Measurements from ENCODE around the gene KLF15. TPM values are rescaled to one million over a fixed set of nuclear protein-coding genes. Genes with fewer than 3 reads are reported as not detected.

The KLF15 gene
- total RNA-seq (2021): 32.1 and 32.6 TPM in 2 replicates
- percentile 74 among the genes with signal in this experiment for Bru-seq, nascent RNA
- BruChase-seq, experiment 1, labeled RNA remaining after a 2-hour chase: percentile 86 among the genes with signal in this experiment
- BruChase-seq, experiment 2, labeled RNA remaining after a 6-hour chase: percentile 64 among the genes with signal in this experiment
- long read RNA-seq, partial matches to known transcripts: 0 of 1 reads
- long read RNA-seq, other reads (novel, unspliced or antisense): 1 of 1 reads

- H3K4me3 ChIP-seq (ENCODE audit: low read depth, low read length, poor library complexity, severe bottlenecking): peak within 1 kb of the TSS; percentile 77
- DNase-seq (ENCODE audit: low spot score): peak; percentile 91
- POLR2A ChIA-PET (ENCODE audit: low non-redundant PET): interaction anchor here (0.6 to 0.8 kb wide), 2 partner anchors 68 to 161 kb away, joined by 3 to 4 read pairs; no protein-coding TSS in a partner anchor
- no peak for TF ChIP-seq CTCF (conservative IDR thresholded peaks at IDR 0.05; ENCODE audit: low read depth, low read length)
- no peaks in the 10 kb centered on the region for H3K27me3 ChIP-seq (replicated peaks; ENCODE audit: insufficient read depth, low read depth, low read length, poor library complexity)
- CTCF ChIA-PET: no interaction called here
- peaks cover 28% of the 10 kb centered on the region for H3K4me1 ChIP-seq (ENCODE audit: insufficient read depth, low read length, poor library complexity, severe bottlenecking)
- intact Hi-C loops (cut with micrococcal nuclease; ENCODE audit: unreplicated experiment): loop anchor here (5.0 kb wide), 2 partner anchors 65 to 115 kb away; no protein-coding TSS in a partner anchor
- peak within 1 kb of the TSS; percentile 83 for H3K27ac ChIP-seq (ENCODE audit: low read depth, low read length, poor library complexity, severe bottlenecking)
- H3K36me3 ChIP-seq (ENCODE audit: insufficient read depth, low read length, poor library complexity, severe bottlenecking): peaks cover 11% of the 10 kb centered on the region
- H3K9me3 ChIP-seq (ENCODE audit: low read depth, low read length, poor library complexity, severe bottlenecking): no peaks in the 10 kb centered on the region
- BruUV-seq (replicated peaks): no TSS peak
Observed at GRCh38 chr3:126357295-126358037, at the start of gene KLF15. Gene KLF15, minus strand, starts transcription at chr3:126357408. Its CDS starts 4,486 bp downstream, at chr3:126352922.

GRCh38 chr3:126406389-126407296 lies 49.4 kb upstream of the KLF15 start:
- Histone ChIP-seq H3K27me3 (replicated peaks; ENCODE audit: insufficient read depth, low read depth, low read length, poor library complexity) (no peaks in the 10 kb centered on the region), H3K4me3 (ENCODE audit: low read depth, low read length, poor library complexity, severe bottlenecking) (no peak overlapping the region), H3K9me3 (ENCODE audit: low read depth, low read length, poor library complexity, severe bottlenecking) (no peaks in the 10 kb centered on the region), H3K27ac (ENCODE audit: low read depth, low read length, poor library complexity, severe bottlenecking) (no peak overlapping the region), H3K4me1 (ENCODE audit: insufficient read depth, low read length, poor library complexity, severe bottlenecking) (no peaks in the 10 kb centered on the region), H3K36me3 (ENCODE audit: insufficient read depth, low read length, poor library complexity, severe bottlenecking) (no peaks in the 10 kb centered on the region)
- POLR2A ChIA-PET (ENCODE audit: low non-redundant PET): no interaction called here
- DNase-seq (ENCODE audit: low spot score): no peak
- BruUV-seq (replicated peaks): no TSS peak
- CTCF ChIA-PET: no interaction called here
- intact Hi-C loops (cut with micrococcal nuclease; ENCODE audit: unreplicated experiment): no loop called here
- TF ChIP-seq CTCF (conservative IDR thresholded peaks at IDR 0.05; ENCODE audit: low read depth, low read length) (no peak), EZH2 (IDR thresholded peaks at IDR 0.05; ENCODE audit: borderline replicate concordance, low read depth, low read length, poor library complexity, severe bottlenecking) (no peak)

GRCh38 chr3:126402666-126403302 lies 45.6 kb upstream of the KLF15 start:
- BruUV-seq (replicated peaks): no TSS peak
- no peak overlapping the region for H3K4me3 ChIP-seq (ENCODE audit: low read depth, low read length, poor library complexity, severe bottlenecking)
- intact Hi-C loops (cut with micrococcal nuclease; ENCODE audit: unreplicated experiment): no loop called here

More at GRCh38 chr3:126402666-126403302, 45.6 kb upstream of the KLF15 start:
- POLR2A ChIA-PET (ENCODE audit: low non-redundant PET): no interaction called here
- H3K27ac ChIP-seq (ENCODE audit: low read depth, low read length, poor library complexity, severe bottlenecking): no peak overlapping the region
- H3K27me3 ChIP-seq (replicated peaks; ENCODE audit: insufficient read depth, low read depth, low read length, poor library complexity): no peaks in the 10 kb centered on the region
- no peaks in the 10 kb centered on the region for H3K4me1 ChIP-seq (ENCODE audit: insufficient read depth, low read length, poor library complexity, severe bottlenecking)
- H3K9me3 ChIP-seq (ENCODE audit: low read depth, low read length, poor library complexity, severe bottlenecking): no peaks in the 10 kb centered on the region
- CTCF ChIA-PET: no interaction called here
- no peak for DNase-seq (ENCODE audit: low spot score)
- no peak for TF ChIP-seq CTCF (conservative IDR thresholded peaks at IDR 0.05; ENCODE audit: low read depth, low read length)
- no peak for TF ChIP-seq EZH2 (IDR thresholded peaks at IDR 0.05; ENCODE audit: borderline replicate concordance, low read depth, low read length, poor library complexity, severe bottlenecking)
- H3K36me3 ChIP-seq (ENCODE audit: insufficient read depth, low read length, poor library complexity, severe bottlenecking): no peaks in the 10 kb centered on the region

All from A673 (cell line).